GM19372 (cell line): ENCODE results near the gene TTLL11.
A peak's percentile ranks its signal among the peaks of the same experiment; 100 is the strongest.
"Not testable (repeated sequence)": the region's sequence is repeated elsewhere in the genome, so short reads cannot be mapped to it uniquely, and the experiment has no call there.

ENCODE experiments used
- ATAC-seq: cut with Tn5 transposase; IDR thresholded peaks from one replicate; pipeline ENCODE4 v1.9.1; 2021; ENCODE audit warnings: mild to moderate bottlenecking, low read depth, moderate library complexity; ENCODE audit not compliant: unreplicated experiment

Gene TTLL11

GRCh38 chr9:122016309-122016708 is 76.8 kb downstream of the TTLL11 start:
- no peak for ATAC-seq

- no peak for ATAC-seq
Observed at GRCh38 chr9:122015170-122015821, 77.8 kb downstream of the TTLL11 start.

DNA sequence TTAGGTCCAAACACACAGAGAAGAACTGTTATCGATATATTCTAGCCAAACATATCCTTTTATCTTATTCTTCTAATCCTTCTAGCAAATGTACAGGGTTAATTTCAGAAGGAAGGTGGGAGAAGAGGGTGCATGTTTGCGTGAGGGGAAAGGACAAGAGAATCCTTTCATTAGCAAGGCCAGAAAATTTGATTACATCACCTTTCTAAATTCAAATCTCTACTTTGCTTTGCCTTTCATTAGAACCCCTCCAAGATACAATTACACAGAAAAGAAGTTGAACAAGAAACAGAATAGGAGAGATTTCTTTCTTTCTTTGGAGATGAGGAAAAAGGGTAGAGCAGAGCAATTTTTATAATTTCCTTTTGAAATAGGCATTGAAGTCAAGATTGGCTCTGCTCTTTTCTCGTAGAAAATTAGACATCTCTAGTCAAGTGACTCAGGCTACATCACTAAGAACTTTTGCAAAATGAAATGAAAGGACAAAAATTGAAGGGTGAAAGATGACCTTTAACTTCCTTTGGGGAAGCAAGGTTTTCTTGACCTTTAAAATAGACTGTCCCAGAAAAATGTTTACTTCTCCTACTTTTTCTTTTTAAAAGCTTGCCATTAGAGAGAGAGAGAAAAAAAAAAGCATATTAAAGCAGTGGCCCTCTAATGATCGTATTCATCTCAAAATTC is 81.2 kb downstream of the TTLL11 start:
- ATAC-seq: no peak

DNA sequence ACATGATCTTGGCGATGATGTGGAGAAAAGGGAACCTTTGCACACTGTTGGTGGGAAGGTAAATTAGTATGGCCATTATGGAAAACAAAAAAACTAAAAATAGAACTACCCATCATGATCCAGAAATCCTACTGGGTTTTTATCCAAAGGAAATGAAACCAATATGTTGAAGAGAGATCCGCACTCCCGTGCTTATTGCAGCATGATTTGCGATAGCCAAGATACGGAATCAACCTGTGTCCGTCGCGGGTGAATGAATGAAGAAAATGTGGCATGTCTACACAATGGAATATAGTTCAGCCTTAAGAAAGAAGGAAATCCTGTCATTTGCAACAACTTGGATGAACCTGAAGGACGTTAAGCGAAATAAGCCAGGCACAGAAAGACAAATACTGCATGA is 84.5 kb downstream of the TTLL11 start:
- no peak for ATAC-seq

GRCh38 chr9:122007837-122008236 is 85.3 kb downstream of the TTLL11 start:
- no peak for ATAC-seq

- no peak for ATAC-seq
Observed at GRCh38 chr9:122005597-122005996, 87.5 kb downstream of the TTLL11 start.

DNA sequence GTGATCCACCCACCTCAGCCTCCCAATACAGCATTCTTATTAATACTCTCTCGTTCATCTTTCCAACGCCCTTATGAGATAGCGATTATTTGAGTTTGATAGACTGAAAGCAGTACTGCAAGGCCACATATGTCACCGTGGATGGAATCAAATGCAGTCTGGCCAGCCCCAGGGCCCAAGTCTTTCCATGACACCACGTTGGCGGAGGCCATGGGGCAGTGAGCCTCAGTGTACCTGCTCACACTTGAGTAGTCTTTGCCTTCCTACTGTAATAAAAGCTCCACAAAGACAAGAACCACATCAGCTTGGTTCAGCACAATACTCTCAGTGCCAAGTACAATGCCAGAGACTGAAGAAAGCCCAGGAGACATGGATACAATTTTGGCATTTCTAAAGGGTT is 88.5 kb downstream of the TTLL11 start:
- no peak for ATAC-seq

DNA sequence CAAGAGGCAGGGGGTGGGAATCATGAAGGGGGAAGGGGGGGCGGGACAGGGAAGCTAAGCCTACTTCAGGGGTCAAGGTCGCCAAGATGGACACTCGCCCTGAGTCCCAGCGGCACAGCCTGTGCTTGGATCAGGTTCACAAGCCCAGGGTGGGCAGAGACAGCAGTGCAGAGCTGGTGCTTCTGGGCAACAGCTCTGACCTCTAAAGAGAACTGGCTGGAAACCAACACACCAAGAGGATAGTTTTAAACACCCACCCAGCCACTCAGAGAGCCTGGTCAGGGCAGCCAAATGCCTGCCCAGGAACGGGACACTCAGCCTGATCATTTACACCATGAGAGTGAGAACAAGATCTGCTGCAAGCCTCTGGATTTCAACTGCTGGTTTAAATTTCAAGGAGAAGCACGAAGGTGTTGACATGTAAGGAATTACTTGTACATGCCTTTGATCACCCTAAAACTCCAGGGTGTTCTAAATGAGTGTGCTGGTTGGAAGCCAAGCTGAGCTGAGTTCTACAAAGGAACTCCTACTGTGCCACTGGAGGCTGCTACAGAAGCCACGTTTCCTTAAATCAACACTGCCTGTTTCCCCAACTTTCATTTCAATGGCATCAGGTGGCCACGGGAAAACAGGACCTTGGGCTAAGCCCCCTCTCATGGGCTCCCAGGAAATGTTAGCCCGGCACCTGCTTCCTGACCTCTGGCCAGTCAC is 91.5 kb downstream of the TTLL11 start:
- ATAC-seq: no peak

DNA sequence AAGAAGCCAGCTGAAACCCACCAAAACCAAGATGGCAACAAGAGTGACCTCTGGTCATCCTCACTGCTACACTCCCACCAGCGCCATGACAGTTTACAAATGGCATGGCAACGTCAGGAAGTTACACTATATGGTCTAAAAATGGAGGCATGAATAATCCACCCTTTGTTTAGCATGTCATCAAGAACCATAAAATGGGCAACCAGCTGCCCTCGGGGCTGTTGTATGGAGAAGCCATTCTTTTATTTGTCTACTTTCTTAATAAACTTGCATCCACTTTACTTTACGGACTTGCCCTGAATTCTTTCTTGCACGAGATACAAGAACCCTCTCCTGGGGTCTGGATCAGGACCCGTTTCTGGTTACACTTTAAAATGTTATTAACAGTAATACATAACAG is 92.6 kb downstream of the TTLL11 start:
- not testable (repeated sequence) for ATAC-seq

DNA sequence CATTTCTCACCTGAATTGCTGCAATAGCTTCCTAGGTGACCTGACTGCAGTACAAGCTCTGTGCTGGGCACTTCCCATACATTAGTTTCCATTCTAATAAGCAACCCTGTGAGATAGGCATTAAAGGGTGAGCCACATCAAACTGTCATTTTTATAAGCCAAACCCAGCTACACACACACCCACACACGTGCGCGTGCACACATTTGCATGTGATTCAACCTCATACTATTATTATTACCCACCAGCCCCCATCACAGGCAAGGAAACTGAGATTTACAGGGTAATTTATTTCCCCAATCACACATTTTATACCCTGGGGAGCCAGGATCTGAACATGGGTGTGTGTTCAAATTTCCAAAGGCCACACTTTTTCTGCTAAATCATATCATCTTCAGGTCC is 93.6 kb downstream of the TTLL11 start:
- no peak for ATAC-seq

- ATAC-seq: no peak
Observed at GRCh38 chr9:121998513-121999049, 94.5 kb downstream of the TTLL11 start.

DNA sequence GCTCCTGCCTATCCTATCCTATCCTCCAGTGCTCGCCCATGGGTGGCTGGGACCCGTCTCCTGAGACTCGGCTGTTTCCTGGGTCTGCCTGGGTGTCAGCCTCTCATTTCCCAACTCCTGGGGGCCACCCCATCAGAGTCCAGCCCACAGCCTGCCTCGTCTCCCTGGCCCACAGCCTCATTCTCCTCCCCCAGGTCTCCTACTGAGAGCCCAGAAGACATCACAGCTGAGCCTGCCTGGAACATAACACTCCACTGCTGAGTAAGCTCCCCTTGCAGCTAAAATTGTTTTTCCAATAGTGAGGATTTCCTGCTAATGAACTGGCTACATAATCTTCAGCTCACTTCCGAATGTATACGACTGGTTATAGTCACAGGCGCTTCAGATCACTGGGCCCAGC is 95.3 kb downstream of the TTLL11 start:
- no peak for ATAC-seq

- ATAC-seq: no peak
Observed at GRCh38 chr9:121996783-121997182, 96.3 kb downstream of the TTLL11 start.

DNA sequence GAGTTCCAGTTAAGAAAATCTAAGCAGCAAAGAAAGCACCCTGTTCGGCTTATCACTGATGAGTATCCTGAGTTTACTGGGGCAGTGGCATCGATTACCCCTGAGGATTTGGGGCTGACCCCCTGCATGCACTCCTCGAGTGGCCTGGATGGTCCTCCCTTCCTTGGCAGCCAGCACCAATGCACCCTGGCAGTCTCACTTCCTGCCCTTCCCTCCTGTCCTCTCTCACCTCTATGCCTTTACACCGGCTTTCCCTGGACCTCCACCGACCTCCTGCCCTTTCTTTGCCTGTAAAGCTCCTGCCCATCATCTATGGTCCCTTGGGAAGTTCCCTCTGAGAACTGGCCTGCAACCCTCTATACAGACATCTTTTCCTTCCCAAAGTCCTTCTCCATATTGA is 97.1 kb downstream of the TTLL11 start:
- no peak for ATAC-seq

DNA sequence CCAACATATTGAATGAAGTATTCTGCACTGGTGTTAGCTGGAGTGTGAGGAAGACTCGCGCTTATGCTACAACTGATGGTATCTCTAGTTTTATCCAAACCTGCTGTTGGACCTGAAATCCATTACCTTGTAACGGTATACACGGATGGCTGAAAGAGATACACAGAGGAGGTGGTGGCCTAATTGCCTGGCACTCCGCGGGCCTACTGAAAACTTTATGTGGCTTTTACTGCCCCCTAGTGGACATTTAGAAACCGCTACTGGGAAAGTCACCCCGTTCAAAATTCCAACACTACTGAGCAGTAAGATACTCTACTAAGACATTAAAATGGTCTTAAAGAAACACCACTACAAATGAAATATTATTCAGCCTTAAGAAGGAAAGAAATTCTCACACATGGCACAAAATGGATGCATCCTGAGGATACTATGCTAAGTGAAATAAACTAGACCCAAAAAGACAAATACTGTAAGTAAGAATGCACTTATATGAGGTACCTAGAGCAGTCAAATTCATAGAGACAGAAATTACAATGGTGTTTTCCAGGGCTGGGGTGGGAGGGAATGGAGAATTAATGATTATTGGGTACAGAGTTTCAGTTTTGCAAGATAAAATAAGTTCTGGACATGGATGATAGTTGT is 100.4 kb downstream of the TTLL11 start:
- peak; percentile 51 for ATAC-seq

DNA sequence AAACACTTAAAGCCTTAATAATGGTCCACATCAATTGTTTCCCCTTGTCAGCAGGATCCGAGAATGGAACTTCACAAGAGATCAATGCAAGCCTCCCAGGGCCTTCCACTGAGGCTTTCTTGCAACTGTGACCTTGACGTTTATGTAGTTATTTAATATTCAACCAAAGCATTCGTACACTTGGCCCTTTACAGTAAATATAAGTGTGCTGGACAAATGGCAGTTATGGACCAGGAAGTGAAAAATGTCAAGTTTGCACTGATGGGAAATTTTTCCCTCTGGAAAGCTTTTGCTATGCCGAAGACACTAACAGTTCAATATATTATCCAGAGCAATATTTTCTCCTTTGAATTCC is 101.8 kb downstream of the TTLL11 start:
- no peak for ATAC-seq

DNA sequence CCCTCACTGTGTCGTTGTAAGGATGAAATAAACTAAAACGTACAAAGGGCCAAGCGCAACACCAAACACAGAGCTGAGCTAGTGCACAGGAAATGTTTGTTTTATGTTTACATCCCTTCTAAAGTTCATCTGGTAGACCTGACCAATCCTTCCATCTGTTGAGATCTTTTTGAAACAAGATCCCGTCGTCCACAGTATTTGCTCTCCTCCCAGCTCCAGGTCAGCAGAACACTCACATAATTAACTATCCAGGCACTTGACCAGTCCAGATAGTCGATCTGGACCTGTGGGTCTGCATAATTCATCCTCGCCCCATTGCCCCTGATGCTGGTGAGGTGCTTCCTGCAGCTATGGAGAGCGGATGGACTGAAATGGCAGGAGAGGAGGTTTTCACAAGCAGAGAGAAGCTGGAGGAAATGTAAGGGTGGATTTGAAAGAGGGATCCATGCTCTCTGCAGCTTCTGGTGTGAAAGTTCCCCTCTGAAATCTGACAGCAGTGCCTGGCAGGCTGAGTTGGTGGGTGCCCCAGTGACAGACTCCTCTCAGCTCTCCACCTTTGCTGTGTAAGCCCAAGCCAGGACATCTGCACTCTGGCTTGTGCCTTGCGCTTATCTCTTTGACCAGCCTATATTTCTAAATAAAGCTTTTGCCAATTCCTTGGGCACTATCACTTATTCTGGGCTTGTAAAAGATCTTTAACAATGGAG is 102.4 kb downstream of the TTLL11 start:
- ATAC-seq: no peak

DNA sequence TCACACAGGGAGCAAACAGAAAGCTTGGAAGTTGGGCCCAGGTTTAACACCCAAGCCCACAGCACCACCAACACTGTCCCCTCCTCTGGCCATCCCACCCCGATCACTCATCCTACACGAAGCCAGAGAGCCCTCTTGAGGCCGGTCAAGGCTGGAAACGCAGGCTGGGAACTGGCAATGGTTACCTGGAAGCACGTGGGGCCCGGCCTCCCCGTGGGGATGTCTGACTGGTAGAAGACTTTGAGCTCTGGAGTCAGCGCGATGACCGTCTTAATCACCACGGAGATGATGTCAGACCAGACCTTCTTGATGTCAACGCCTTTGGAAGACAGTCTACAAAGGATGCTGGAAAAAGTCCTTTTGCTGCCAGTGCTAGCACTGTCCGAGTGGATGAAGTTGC is 104.1 kb downstream of the TTLL11 start:
- ATAC-seq: no peak

- ATAC-seq: no peak
Observed at GRCh38 chr9:121987314-121987713, 105.8 kb downstream of the TTLL11 start.

- ATAC-seq: no peak
Observed at GRCh38 chr9:121985792-121986494, 107.2 kb downstream of the TTLL11 start.
